Panc1 (cell line): ENCODE data around the gene CHMP6. TPM values are rescaled to one million over a fixed set of nuclear protein-coding genes. Genes with fewer than 3 reads are reported as not detected.
A peak's percentile ranks its signal among the peaks of the same experiment; 100 is the strongest.

Experiments used
- ATAC-seq: fragments of 200-7000 bp; cut with Tn5 transposase; 2 replicates; pipeline ENCODE4 v1.9.1; 2020; ENCODE audit warnings: mild to moderate bottlenecking, moderate library complexity
- Bru-seq: library from RNA; stranded (reverse); fragments of 400-500 nt; gene quantifications from one replicate; lab custom pipeline; 2021; lab: Mats Ljungman, UMichigan
- BruChase-seq, 2 experiments: library from RNA; stranded (reverse); fragments of 400-500 nt; gene quantifications; one replicate each; lab custom pipeline; 2021; lab: Mats Ljungman, UMichigan
- BruUV-seq: library from RNA; stranded (reverse); fragments of 400-500 nt; replicated peaks from 2 replicates; lab custom pipeline; 2021; lab: Mats Ljungman, UMichigan
- CTCF ChIA-PET: fragments of 300-600 bp; sonication (Branson Sonifier 250); formaldehyde crosslinking; loops from one replicate; lab custom pipeline; 2022; ENCODE audit warnings: antibody characterized with exemption; lab: Charles Lee
- POLR2A ChIA-PET: fragments of 300-600 bp; sonication (Branson Sonifier 250); formaldehyde crosslinking; loops from one replicate; lab custom pipeline; 2022; ENCODE audit warnings: antibody characterized with exemption; lab: Charles Lee
- DNase-seq: peaks from one replicate; pipeline ENCODE4 v3.0.0-alpha.2; 2010; ENCODE audit warnings: low read depth, low spot score
- H3K27ac ChIP-seq: 2 replicates; pipeline ENCODE4 v1.5.1; 2011; ENCODE audit warnings: mild to moderate bottlenecking, low read length, inconsistent platforms
- H3K27me3 ChIP-seq: fragments of 200-500 bp; sonication (Bioruptor generic); 2 replicates; pipeline ENCODE4 v1.6.0; 2014; ENCODE audit warnings: low read length, inconsistent platforms; ENCODE audit not compliant: control insufficient read depth, insufficient read depth
- H3K36me3 ChIP-seq: fragments of 200-500 bp; sonication (Bioruptor generic); 2 replicates; pipeline ENCODE4 v1.5.1; 2014; ENCODE audit warnings: inconsistent platforms, mild to moderate bottlenecking, low read length, moderate library complexity; ENCODE audit not compliant: control insufficient read depth, insufficient read depth
- H3K4me1 ChIP-seq: 2 replicates; pipeline ENCODE4 v1.5.1; 2011; ENCODE audit warnings: inconsistent platforms, mild to moderate bottlenecking, low read length, moderate library complexity; ENCODE audit not compliant: control insufficient read depth, insufficient read depth
- H3K4me3 ChIP-seq, 2 experiments: 2 replicates each; pipeline ENCODE4 v1.5.1; 2011 to 2012; ENCODE audit warnings: low read depth in 2 of 2, low read length in 2 of 2, mild to moderate bottlenecking in 2 of 2, inconsistent platforms in 1 of 2, moderate library complexity in 1 of 2
- H3K9me3 ChIP-seq: fragments of 200-500 bp; sonication (Bioruptor generic); 2 replicates; pipeline ENCODE4 v1.5.1; 2014; ENCODE audit warnings: low read depth, mild to moderate bottlenecking, inconsistent platforms, low read length, moderate library complexity; ENCODE audit not compliant: control insufficient read depth, insufficient read depth
- CTCF ChIP-seq: fragments of 450-650 bp; IDR thresholded peaks from 2 replicates; pipeline ENCODE4 v1.5.1; 2017; ENCODE audit warnings: mild to moderate bottlenecking
- POLR2AphosphoS5 ChIP-seq: IDR thresholded peaks from 2 replicates; pipeline ENCODE4 v1.6.1; 2012; ENCODE audit warnings: mild to moderate bottlenecking, low read depth, low read length, moderate library complexity
- SIN3A ChIP-seq: IDR thresholded peaks from 2 replicates; pipeline ENCODE4 v1.6.1; 2012; ENCODE audit warnings: low read depth, mild to moderate bottlenecking, low read length, moderate library complexity, borderline replicate concordance; ENCODE audit not compliant: insufficient read depth
- TCF7L2 ChIP-seq: IDR thresholded peaks from 2 replicates; pipeline ENCODE4 v1.6.1; 2011; ENCODE audit warnings: mild to moderate bottlenecking, low read depth, low read length, inconsistent platforms
- in situ Hi-C: cut with HindIII; loops from 2 replicates; pipeline ENCODE4 v1.10.0; 2016; ENCODE audit warnings: low sequenced_read_pairs, low pct_unique_long_range_greater_than_20kb
- intact Hi-C: fragments of 100-400 bp; cut with micrococcal nuclease; formaldehyde crosslinking; loops from one replicate; pipeline ENCODE4 v1.10.0; 2022; ENCODE audit not compliant: unreplicated experiment
- long read RNA-seq: library from polyadenylated mRNA; unstranded; transcript quantifications from one replicate; pipeline ENCODE4 v2.0.0, GENCODE V29; 2021; ENCODE audit not compliant: unreplicated experiment
- polyA plus RNA-seq: library from polyadenylated mRNA; unstranded; fragments of >200 nt; gene quantifications from one replicate; pipeline ENCODE4 v1.2.1, GENCODE V29; 2012; ENCODE audit warnings: missing spikeins; ENCODE audit not compliant: insufficient read length
- total RNA-seq: library from RNA; stranded (reverse); gene quantifications from one replicate; pipeline ENCODE4 v1.2.1, GENCODE V29; 2021; ENCODE audit not compliant: unreplicated experiment
- TF ChIP-seq, protein P1 (sequence below), 2 experiments: IDR thresholded peaks; 2 replicates each; pipeline ENCODE4 v1.6.1; 2011 to 2012; ENCODE audit warnings: low read depth in 2 of 2, control low read depth in 1 of 2, low read length in 1 of 2, mild to moderate bottlenecking in 1 of 2, moderate library complexity in 1 of 2; ENCODE audit not compliant: insufficient read depth in 1 of 2

CHMP6 gene
- 43.7 TPM for total RNA-seq
- polyA plus RNA-seq: 39.1 TPM
- percentile 62 among the genes with signal in this experiment for Bru-seq, nascent RNA
- percentile 64 among the genes with signal in this experiment for BruChase-seq, experiment 1, labeled RNA remaining after a 2-hour chase
- BruChase-seq, experiment 2, labeled RNA remaining after a 6-hour chase: percentile 70 among the genes with signal in this experiment
- long read RNA-seq, transcript CHMP6-201 (8 exons, 1,664 nt): major isoform, 82 of 105 reads
- long read RNA-seq, partial matches to known transcripts: 8 of 105 reads
- long read RNA-seq, other reads (novel, unspliced or antisense): 14 of 105 reads

GRCh38 chr17:80991645-80992076 is at the start of gene CHMP6:
TSS of gene CHMP6 (plus strand) at chr17:80991841. CDS start at chr17:80991919, 78 bp downstream.
- peak; percentile 72 for ATAC-seq
- peak; percentile 84; the same call in 1 of the 2 replicates for TF ChIP-seq SIN3A
- TF ChIP-seq CTCF: no peak; the same call in 1 of the 2 replicates
- TF ChIP-seq TCF7L2: peak; percentile 53; the same call in 1 of the 2 replicates
- TF ChIP-seq, protein P1, sequence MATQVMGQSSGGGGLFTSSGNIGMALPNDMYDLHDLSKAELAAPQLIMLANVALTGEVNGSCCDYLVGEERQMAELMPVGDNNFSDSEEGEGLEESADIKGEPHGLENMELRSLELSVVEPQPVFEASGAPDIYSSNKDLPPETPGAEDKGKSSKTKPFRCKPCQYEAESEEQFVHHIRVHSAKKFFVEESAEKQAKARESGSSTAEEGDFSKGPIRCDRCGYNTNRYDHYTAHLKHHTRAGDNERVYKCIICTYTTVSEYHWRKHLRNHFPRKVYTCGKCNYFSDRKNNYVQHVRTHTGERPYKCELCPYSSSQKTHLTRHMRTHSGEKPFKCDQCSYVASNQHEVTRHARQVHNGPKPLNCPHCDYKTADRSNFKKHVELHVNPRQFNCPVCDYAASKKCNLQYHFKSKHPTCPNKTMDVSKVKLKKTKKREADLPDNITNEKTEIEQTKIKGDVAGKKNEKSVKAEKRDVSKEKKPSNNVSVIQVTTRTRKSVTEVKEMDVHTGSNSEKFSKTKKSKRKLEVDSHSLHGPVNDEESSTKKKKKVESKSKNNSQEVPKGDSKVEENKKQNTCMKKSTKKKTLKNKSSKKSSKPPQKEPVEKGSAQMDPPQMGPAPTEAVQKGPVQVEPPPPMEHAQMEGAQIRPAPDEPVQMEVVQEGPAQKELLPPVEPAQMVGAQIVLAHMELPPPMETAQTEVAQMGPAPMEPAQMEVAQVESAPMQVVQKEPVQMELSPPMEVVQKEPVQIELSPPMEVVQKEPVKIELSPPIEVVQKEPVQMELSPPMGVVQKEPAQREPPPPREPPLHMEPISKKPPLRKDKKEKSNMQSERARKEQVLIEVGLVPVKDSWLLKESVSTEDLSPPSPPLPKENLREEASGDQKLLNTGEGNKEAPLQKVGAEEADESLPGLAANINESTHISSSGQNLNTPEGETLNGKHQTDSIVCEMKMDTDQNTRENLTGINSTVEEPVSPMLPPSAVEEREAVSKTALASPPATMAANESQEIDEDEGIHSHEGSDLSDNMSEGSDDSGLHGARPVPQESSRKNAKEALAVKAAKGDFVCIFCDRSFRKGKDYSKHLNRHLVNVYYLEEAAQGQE (IDR thresholded peaks at IDR 0.05; ENCODE audit: insufficient read depth in 1 of 2, low read depth in 2 of 2, low read length in 1 of 2): peak in 1 of 2 experiments; percentile 64; a peak in 1 of 4 replicates
- TF ChIP-seq POLR2AphosphoS5: peak; percentile 64
- Histone ChIP-seq H3K4me1 (peaks cover 22% of the 10 kb centered on the region), H3K9me3 (no peaks in the 10 kb centered on the region), H3K36me3 (no peaks in the 10 kb centered on the region; the same call in 1 of the 2 replicates), H3K4me3 (peak within 1 kb of the TSS; percentile 78 to 85), H3K27ac (peak within 1 kb of the TSS; percentile 84), H3K27me3 (no peaks in the 10 kb centered on the region)
- ChIA-PET POLR2A (no interaction called here), CTCF (interaction anchor here (0.5 to 0.7 kb wide), 2 partner anchors 607 to 686 kb away, joined by 3 read pairs; no protein-coding TSS in a partner anchor)
- in situ Hi-C loops (no loop called here), intact Hi-C loops (no loop called here)
- no peak for DNase-seq
- BruUV-seq: no TSS peak

DNA sequence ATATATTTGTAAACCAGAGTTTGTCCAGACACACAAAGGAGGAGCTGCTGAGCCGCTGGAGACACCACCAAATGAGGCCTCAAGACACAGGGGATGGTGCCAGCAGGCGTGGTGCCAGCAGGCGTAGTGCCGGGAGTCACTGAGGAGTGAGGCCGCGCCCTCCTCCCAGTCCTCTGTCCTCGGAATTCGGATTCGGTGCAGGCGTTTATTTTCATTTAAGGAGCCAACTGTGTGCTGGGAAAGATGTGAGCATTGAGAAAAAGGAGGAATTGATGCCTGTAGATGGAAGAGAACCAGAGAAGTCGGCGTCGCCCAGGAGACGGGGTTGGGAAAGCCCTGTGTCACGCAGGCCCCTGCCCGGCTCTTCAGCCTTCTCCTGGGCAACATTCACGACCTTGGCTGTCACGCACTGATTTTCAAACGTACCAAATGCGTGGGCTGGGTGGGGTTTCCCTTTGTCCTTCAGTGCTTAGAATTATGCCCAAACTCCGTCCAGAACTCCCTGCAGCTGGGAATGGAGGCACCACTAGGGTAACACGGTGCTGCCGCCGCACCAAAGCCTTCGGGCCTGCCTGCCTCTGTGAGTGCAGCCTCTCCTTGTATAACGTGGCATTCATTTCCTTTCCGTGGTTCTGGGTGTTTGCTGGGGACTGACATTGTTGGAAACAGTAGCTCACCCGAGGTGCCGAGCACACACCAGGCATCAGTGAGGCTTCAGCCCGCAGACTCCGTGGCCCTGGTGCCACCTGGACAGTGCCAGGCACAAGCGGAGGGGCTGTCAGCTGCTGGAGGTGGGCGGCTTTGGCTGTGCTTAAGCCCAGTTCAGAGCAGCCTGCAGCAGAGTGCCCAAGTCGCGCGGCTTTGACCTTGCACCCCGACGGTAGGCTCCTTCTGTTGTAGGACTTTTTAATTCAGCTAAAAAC is 49.0 kb upstream of the CHMP6 start:
- ChIA-PET POLR2A (no interaction called here), CTCF (no interaction called here)
- TF ChIP-seq CTCF: no peak
- no peak for TF ChIP-seq POLR2AphosphoS5
- no peak for TF ChIP-seq SIN3A
- TF ChIP-seq TCF7L2: no peak
- TF ChIP-seq, protein P1 (IDR thresholded peaks at IDR 0.05; ENCODE audit: insufficient read depth in 1 of 2, low read depth in 2 of 2, low read length in 1 of 2): no peak
- DNase-seq: no peak
- Histone ChIP-seq H3K9me3 (no peaks in the 10 kb centered on the region), H3K36me3 (no peaks in the 10 kb centered on the region), H3K27ac (no peak overlapping the region), H3K4me3 (no peak overlapping the region), H3K4me1 (no peaks in the 10 kb centered on the region), H3K27me3 (no peaks in the 10 kb centered on the region)
- in situ Hi-C loops: no loop called here
- intact Hi-C loops: no loop called here
- no peak for ATAC-seq
- BruUV-seq: no TSS peak
